Measurements from ENCODE around the gene CALY. TPM values are rescaled to one million over a fixed set of nuclear protein-coding genes. Genes with fewer than 3 reads are reported as not detected.
A peak's percentile ranks its signal among the peaks of the same experiment; 100 is the strongest.
"Not testable (repeated sequence)": the region's sequence is repeated elsewhere in the genome, so short reads cannot be mapped to it uniquely, and the experiment has no call there.

The CALY gene
- polyA plus RNA-seq, 2 donors = 0.05 to 0.12 TPM

GRCh38 chr10:133377818-133378250 is 41.1 kb upstream of the CALY start:
- Histone ChIP-seq H3K36me3 (ENCODE audit: control insufficient read depth in 2 of 2, insufficient read depth in 2 of 2, low read length in 1 of 2) (peaks cover 0 to 9% of the 10 kb centered on the region in 2 donors), H3K27ac (ENCODE audit: low read depth in 2 of 2, low read length in 1 of 2) (peak overlapping the region; percentile 89 to 96), H3K4me3 (ENCODE audit: low read depth in 1 of 2, low read length in 2 of 2) (peak overlapping the region; percentile 43 to 71), H3K9me3 (ENCODE audit: control insufficient read depth in 2 of 2, insufficient read depth in 1 of 2, low read depth in 1 of 2, low read length in 1 of 2) (no peaks in the 10 kb centered on the region), H3K4me1 (ENCODE audit: control insufficient read depth in 2 of 2, insufficient read depth in 2 of 2, low read length in 1 of 2) (peaks cover 0 to 17% of the 10 kb centered on the region in 2 donors), H3K27me3 (ENCODE audit: control insufficient read depth in 1 of 2, insufficient read depth in 2 of 2, low read length in 2 of 2) (no peaks in the 10 kb centered on the region)
- 23 to 24% methylated on average over 20 of the region's 20 CpGs for WGBS, 2 donors

GRCh38 chr10:133377025-133377817 is 40.5 kb upstream of the CALY start:
- Histone ChIP-seq H3K27me3 (ENCODE audit: control insufficient read depth in 1 of 2, insufficient read depth in 2 of 2, low read length in 2 of 2) (no peaks in the 10 kb centered on the region), H3K4me1 (ENCODE audit: control insufficient read depth in 2 of 2, insufficient read depth in 2 of 2, low read length in 1 of 2) (peaks cover 4 to 17% of the 10 kb centered on the region in 2 donors), H3K36me3 (ENCODE audit: control insufficient read depth in 2 of 2, insufficient read depth in 2 of 2, low read length in 1 of 2) (peaks cover 0 to 9% of the 10 kb centered on the region in 2 donors), H3K27ac (ENCODE audit: low read depth in 2 of 2, low read length in 1 of 2) (no peak overlapping the region), H3K9me3 (ENCODE audit: control insufficient read depth in 2 of 2, insufficient read depth in 1 of 2, low read depth in 1 of 2, low read length in 1 of 2) (no peaks in the 10 kb centered on the region), H3K4me3 (ENCODE audit: low read depth in 1 of 2, low read length in 2 of 2) (no peak overlapping the region)
- 88 to 93% methylated on average over 29 to 30 of the region's 30 CpGs for WGBS, 2 donors

GRCh38 chr10:133376183-133376582 is 39.5 kb upstream of the CALY start:
- H3K27me3 ChIP-seq (ENCODE audit: control insufficient read depth in 1 of 2, insufficient read depth in 2 of 2, low read length in 2 of 2); H3K4me3 ChIP-seq (ENCODE audit: low read depth in 1 of 2, low read length in 2 of 2); H3K9me3 ChIP-seq (ENCODE audit: control insufficient read depth in 2 of 2, insufficient read depth in 1 of 2, low read depth in 1 of 2, low read length in 1 of 2); H3K36me3 ChIP-seq (ENCODE audit: control insufficient read depth in 2 of 2, insufficient read depth in 2 of 2, low read length in 1 of 2); H3K27ac ChIP-seq (ENCODE audit: low read depth in 2 of 2, low read length in 1 of 2): not testable (repeated sequence)
- 90 to 96% methylated on average over 5 of the region's 5 CpGs for WGBS, 2 donors
- H3K4me1 ChIP-seq (ENCODE audit: control insufficient read depth in 2 of 2, insufficient read depth in 2 of 2, low read length in 1 of 2) = peaks cover 7 to 16% of the 10 kb centered on the region in 2 donors

- Histone ChIP-seq H3K27me3 (ENCODE audit: control insufficient read depth in 1 of 2, insufficient read depth in 2 of 2, low read length in 2 of 2) (no peaks in the 10 kb centered on the region), H3K36me3 (ENCODE audit: control insufficient read depth in 2 of 2, insufficient read depth in 2 of 2, low read length in 1 of 2) (peaks cover 0 to 4% of the 10 kb centered on the region in 2 donors), H3K27ac (ENCODE audit: low read depth in 2 of 2, low read length in 1 of 2) (no peak overlapping the region), H3K9me3 (ENCODE audit: control insufficient read depth in 2 of 2, insufficient read depth in 1 of 2, low read depth in 1 of 2, low read length in 1 of 2) (no peaks in the 10 kb centered on the region), H3K4me3 (ENCODE audit: low read depth in 1 of 2, low read length in 2 of 2) (no peak overlapping the region), H3K4me1 (ENCODE audit: control insufficient read depth in 2 of 2, insufficient read depth in 2 of 2, low read length in 1 of 2) (peaks cover 7 to 15% of the 10 kb centered on the region in 2 donors)
- 86 to 87% methylated on average over 12 of the region's 12 CpGs for WGBS, 2 donors
Measured at GRCh38 chr10:133375357-133376115, 38.8 kb upstream of the CALY start.

GRCh38 chr10:133373174-133374090 is 36.7 kb upstream of the CALY start, which contains the start of gene ECHS1:
Gene ECHS1, minus strand, starts transcription at chr10:133373354. Its CDS starts 21 bp downstream, at chr10:133373333.
- Histone ChIP-seq H3K4me1 (ENCODE audit: control insufficient read depth in 2 of 2, insufficient read depth in 2 of 2, low read length in 1 of 2) (peaks cover 6 to 10% of the 10 kb centered on the region in 2 donors), H3K27me3 (ENCODE audit: control insufficient read depth in 1 of 2, insufficient read depth in 2 of 2, low read length in 2 of 2) (no peaks in the 10 kb centered on the region), H3K27ac (ENCODE audit: low read depth in 2 of 2, low read length in 1 of 2) (peak within 1 kb of the TSS; percentile 86 to 95), H3K36me3 (ENCODE audit: control insufficient read depth in 2 of 2, insufficient read depth in 2 of 2, low read length in 1 of 2) (peaks cover 4 to 20% of the 10 kb centered on the region in 2 donors), H3K9me3 (ENCODE audit: control insufficient read depth in 2 of 2, insufficient read depth in 1 of 2, low read depth in 1 of 2, low read length in 1 of 2) (no peaks in the 10 kb centered on the region), H3K4me3 (ENCODE audit: low read depth in 1 of 2, low read length in 2 of 2) (peak within 1 kb of the TSS; percentile 75 to 90)
- 1 to 2% methylated on average over 56 to 89 of the region's 89 CpGs for WGBS, 2 donors

- Histone ChIP-seq H3K27me3 (ENCODE audit: control insufficient read depth in 1 of 2, insufficient read depth in 2 of 2, low read length in 2 of 2) (no peaks in the 10 kb centered on the region), H3K27ac (ENCODE audit: low read depth in 2 of 2, low read length in 1 of 2) (no peak overlapping the region), H3K4me1 (ENCODE audit: control insufficient read depth in 2 of 2, insufficient read depth in 2 of 2, low read length in 1 of 2) (peaks cover 2 to 10% of the 10 kb centered on the region in 2 donors), H3K9me3 (ENCODE audit: control insufficient read depth in 2 of 2, insufficient read depth in 1 of 2, low read depth in 1 of 2, low read length in 1 of 2) (no peaks in the 10 kb centered on the region), H3K4me3 (ENCODE audit: low read depth in 1 of 2, low read length in 2 of 2) (peak overlapping the region; percentile 39 to 75), H3K36me3 (ENCODE audit: control insufficient read depth in 2 of 2, insufficient read depth in 2 of 2, low read length in 1 of 2) (peaks cover 4 to 25% of the 10 kb centered on the region in 2 donors)
- 27 to 34% methylated on average over 20 of the region's 20 CpGs for WGBS, 2 donors
Measured at GRCh38 chr10:133372507-133372906, 35.8 kb upstream of the CALY start.

GRCh38 chr10:133370030-133370786 is 33.5 kb upstream of the CALY start:
- WGBS, 2 donors = 91% methylated on average over 24 of the region's 24 CpGs
- Histone ChIP-seq H3K4me1 (ENCODE audit: control insufficient read depth in 2 of 2, insufficient read depth in 2 of 2, low read length in 1 of 2) (peaks cover 8 to 10% of the 10 kb centered on the region in 2 donors), H3K4me3 (ENCODE audit: low read depth in 1 of 2, low read length in 2 of 2) (no peak overlapping the region), H3K36me3 (ENCODE audit: control insufficient read depth in 2 of 2, insufficient read depth in 2 of 2, low read length in 1 of 2) (peaks cover 10 to 42% of the 10 kb centered on the region in 2 donors), H3K27me3 (ENCODE audit: control insufficient read depth in 1 of 2, insufficient read depth in 2 of 2, low read length in 2 of 2) (no peaks in the 10 kb centered on the region), H3K9me3 (ENCODE audit: control insufficient read depth in 2 of 2, insufficient read depth in 1 of 2, low read depth in 1 of 2, low read length in 1 of 2) (no peaks in the 10 kb centered on the region), H3K27ac (ENCODE audit: low read depth in 2 of 2, low read length in 1 of 2) (no peak overlapping the region)

GRCh38 chr10:133368153-133368552 is 31.5 kb upstream of the CALY start:
- 92 to 93% methylated on average over 7 of the region's 7 CpGs for whole genome bisulfite sequencing, 2 donors
- no peak overlapping the region for H3K4me3 ChIP-seq (ENCODE audit: low read depth in 1 of 2, low read length in 2 of 2)
- peaks cover 10 to 11% of the 10 kb centered on the region in 2 donors for H3K4me1 ChIP-seq (ENCODE audit: control insufficient read depth in 2 of 2, insufficient read depth in 2 of 2, low read length in 1 of 2)
- H3K27ac ChIP-seq (ENCODE audit: low read depth in 2 of 2, low read length in 1 of 2) = no peak overlapping the region
- H3K27me3 ChIP-seq (ENCODE audit: control insufficient read depth in 1 of 2, insufficient read depth in 2 of 2, low read length in 2 of 2) = no peaks in the 10 kb centered on the region
- no peaks in the 10 kb centered on the region for H3K9me3 ChIP-seq (ENCODE audit: control insufficient read depth in 2 of 2, insufficient read depth in 1 of 2, low read depth in 1 of 2, low read length in 1 of 2)
- peaks cover 10 to 48% of the 10 kb centered on the region in 2 donors for H3K36me3 ChIP-seq (ENCODE audit: control insufficient read depth in 2 of 2, insufficient read depth in 2 of 2, low read length in 1 of 2)

Data from esophagus (tissue), 2 donors.